ENCODE data around the gene MIDN.

The MIDN gene

DNA sequence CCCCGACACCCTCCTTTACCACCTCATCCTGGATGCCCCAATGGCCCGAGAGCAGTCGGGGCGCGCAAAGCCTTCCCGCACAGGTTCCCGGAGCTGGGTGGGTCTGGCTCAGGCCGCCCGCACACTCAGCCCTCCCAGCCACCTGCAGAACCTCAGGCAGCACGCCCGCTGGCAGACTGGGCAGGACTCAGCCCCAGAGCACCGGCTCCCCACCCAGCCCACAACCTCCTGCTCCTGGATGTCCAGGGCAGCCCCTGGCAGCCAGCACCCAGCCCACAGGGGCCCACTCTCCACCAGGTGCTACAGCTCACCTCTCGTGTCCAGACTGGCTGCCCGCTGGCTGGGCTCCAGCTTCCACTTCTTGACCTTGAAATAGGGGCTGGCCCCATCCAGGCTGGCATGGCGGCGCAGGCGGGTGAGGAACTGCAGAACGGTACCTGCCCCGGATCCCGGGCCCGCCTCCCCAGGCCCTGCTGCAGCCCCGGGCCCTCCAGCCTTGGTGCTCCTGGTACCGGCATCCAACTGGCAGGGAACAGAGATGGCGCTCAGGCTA, 15.2 kb upstream of the MIDN start:
- no peak for DNase-seq (ENCODE audit: low spot score)

DNA sequence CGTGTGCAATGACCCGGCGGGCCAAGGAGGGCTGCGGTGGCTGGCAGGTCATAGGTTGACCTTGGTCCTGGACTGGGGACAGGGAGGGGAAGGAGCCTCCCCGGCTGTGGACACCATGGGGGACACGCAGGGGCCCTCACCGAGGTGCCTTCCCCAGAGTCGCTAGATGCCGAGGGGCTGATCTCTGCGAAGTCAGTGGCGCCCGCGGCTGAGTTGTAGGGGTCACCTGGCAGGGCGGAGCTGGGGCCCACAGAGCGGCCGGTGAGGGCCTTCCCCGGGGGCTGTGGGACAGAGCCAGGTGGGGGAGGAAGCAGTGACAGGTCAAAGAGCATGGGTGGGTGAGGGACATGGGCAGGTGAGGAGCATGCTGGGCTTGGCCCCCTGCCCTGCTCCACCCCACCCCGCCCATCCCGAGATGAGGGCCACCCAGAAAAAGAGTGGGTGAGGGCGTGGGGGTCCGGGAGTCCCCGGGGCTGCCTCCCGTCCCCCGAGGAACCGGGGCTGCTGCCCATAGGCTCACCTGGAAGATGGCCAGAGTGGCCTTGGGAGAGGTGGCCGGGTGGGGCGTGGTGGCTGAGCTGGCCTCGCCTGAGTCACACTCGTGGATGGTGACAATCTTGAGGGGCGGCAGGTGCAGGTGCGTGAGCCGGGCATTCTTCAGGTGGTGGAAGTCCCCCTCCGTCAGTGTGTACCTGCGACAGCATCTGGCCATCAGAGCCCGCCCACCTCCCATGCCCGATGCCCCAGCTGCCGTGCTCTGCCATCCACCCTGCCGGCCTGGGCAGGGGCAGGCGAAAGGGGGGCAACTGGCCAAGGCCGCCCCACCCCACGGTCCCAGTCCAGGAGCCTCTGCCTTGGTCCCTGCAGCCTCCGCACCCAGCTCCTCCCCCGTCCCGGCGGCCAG, 14.1 kb upstream of the MIDN start:
- no peak for DNase-seq (ENCODE audit: low spot score)

DNA sequence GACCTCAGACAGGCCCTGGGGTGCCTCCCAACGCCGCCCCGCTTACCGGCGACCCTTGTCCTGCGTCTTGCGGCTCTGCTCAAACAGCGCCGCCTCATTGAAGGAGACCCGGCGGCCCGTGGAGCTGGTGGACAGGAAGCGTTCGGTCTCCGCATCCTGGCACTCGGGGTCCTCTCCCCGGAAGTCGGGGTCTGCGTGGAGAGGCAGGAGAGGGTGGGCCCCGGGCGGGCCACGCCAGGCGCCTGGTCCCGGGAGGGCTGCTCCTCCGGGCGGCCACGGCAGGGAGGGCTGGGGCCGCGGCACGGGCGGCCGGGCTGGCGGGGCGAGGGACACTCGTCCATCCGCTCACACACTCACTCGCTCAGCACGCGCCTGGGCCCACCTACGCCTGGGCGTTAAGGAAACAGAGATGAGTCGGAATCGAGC, 13.4 kb upstream of the MIDN start:
- DNase-seq (ENCODE audit: low spot score), result no peak

DNA sequence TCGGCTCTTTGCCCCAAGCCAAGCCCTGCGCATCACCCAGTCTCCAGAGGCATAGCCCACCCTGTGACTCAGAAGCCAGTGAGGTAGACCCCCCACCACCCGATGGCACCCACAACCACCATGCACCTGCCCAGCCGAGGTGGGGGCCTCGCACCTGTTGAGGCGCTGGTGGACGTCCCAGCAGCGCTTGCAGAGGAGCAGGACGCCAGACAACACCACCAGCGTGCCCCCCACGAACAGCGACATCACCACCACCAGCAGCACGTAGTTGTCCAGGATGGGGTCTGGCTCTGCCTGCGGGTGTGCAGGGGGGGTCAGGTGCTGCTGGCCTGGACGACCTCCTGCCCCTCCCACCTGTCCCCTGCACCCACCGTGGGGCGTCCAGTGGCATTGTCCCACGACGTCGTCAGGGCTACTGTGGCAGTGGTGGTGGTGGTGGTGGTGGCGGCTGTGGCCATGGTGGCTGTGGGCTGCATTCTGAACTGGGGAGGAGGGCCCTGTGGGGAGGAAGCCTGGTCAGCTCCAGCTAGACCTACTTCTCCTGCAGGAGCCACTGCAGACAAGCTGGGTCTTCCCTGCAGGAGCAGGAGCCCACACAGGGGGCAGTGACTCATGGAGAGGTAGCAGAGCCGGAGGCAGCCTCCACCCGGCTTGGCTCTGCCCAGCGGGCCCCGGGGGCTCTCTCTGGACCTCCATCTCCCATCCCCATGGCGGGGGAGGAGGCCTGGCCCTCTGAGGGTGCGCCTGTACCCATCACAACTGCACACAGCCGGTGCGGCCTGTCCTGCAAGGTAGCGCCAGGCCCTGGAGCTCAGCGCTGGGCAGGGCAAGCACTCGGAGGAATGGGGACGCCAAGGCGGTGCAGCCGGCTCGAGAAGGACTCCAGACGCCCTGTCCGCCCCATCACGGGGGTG, 12.5 kb upstream of the MIDN start:
- no peak for DNase-seq (ENCODE audit: low spot score)

DNA sequence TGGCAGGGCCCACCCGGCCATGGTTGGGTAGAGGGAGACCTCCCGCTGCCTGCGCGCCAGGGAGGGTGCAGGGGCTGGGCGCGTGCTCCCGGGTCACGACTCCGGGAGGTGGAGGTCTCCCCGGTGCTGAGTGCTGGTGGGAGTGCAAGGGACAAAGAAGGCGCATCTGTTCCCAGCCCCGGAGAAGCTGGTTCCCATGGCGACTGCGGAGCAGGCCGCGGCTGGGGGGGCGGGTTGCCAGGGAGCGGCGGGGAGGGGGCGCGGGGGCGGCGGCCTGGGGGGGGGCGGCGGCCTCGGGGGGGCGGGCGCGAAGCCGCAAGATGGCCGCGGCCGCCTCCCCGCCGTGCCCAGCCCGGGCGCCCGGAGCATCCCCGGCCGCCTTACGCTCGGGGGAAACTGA, 11.8 kb upstream of the MIDN start:
- DNase-seq (ENCODE audit: low spot score), result no peak

DNA sequence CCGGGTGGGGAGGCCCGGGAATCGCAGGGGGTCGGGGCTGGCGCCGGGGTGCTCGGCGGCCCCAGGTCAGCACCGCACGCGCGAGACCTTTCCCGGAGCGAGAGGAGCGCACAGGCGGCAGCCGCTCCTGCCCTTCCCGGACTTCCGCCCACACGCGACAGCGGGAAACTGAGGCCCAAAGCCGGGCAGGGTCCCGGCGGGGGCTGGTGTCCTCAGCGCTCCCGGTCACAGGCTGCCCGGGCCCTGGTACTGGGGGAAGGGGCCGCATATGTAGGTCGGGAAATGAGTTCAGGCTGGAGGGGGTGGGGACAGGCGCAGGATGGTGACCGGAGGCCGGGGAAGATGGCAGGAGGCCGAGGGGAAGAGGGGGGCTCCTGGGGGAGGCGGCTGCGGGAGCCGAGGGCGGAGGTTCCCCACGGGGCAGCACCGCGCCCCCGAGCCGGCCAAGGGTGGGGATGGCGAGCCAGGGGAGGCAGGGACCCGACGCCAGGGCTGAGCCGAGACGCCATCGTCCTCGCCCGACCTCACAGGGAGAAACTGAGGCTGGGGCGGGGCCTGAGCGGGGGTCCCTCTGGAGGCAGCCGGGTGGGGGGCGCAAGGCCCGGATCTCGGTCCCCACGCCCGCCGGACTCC, 11.2 kb upstream of the MIDN start:
- peak; percentile 63 for DNase-seq (ENCODE audit: low spot score)

DNA sequence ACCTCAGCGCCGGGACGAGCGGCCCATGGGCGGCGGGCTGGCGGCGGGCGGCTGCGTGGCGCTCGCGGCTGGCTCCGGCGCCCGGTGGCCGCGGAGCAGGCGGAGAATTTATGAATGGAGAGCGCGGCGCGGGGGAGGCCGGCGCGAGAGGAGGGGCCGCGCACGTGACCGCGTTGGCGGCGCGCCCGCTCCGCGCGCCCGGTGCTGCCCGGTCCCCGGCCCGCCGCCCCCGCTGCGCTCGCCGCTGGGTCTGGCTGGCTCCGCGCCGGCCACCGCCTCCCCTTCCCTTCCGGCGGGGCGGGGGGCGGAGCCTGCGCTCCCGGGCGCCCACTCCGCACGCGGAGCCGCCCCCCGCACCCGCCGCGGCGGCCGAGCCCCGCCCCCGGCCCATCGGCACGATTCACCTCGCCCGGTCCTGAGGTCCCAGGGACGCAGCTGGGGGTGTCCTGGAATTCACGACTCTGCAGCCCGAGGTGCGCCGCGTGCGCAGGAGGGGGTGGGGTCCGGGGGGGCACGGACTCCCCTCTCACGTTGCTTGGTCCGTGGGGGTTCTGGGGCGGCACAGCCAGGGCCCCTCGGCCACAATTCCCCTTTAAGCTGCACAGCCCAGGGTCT, 10.5 kb upstream of the MIDN start, which contains the start of gene CBARP:
Gene CBARP (minus strand): TSS at position 252 of the 615 bp plus-strand sequence. CDS start 1,905 bp downstream, outside the sequence.
- DNase-seq (ENCODE audit: low spot score), result peak; percentile 56

DNA sequence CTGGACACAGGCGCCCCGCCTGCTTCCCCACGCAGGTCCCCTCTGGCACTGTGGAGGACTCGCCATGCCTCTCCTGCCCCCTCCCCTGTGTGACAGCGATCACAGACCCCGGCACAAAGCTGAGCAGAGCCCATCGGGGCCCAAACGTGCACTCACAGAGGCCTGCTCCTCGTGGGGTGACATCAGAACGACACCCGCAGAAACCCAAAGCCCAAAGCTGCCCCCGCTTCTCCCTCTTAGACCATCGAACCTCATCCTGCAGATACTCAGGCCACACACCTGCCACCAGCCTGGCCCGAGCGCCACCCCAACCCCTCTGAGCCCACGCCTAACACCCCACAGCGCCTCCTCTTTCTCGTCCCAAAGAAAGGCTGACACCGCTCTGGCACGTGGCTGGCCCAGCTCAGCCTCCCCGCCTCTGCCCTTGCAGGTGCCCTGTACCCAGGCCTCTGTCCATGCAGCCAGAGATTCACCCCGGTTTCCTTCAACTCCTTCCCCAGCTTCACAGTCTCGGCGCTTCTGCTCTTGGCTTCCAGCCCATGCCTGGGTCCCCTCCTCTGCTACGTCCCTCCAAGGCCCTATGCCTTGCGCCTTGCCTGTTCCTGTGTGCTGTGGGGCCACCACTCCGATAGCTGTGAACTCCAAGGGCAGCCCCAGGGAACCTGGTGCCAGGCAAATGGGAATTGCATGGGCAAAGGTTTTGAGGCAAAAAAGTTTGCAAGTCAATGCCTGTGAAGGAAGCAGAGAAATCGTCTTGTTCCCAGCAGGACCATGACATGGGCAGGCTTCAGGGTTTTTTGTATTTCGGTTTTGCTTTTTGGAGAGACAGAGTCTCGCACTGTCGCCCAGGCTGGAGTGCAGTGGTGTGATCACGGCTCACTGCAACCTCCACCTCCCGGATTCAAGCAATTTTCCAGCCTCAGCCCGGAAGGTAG, 9.7 kb upstream of the MIDN start:
- DNase-seq (ENCODE audit: low spot score), result no peak

DNA sequence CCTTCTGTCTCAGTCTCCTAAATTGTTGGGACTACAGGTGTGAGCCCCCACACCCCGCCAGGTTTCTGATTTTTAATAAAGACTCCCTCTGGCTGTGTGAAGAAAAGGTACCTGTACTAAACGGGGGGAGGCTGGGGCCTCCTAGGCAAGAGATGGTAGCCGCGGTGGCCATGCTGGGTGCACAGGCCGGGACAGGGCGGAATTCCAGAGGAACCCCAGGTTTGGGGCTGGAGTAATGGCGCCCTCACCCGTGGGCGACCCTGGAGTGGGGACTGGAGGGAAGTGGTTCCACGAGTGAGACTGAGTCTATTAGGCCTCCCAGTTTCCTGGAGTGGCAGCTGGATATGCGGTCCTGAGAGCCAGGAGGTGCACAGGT, 9.0 kb upstream of the MIDN start:
- no peak for DNase-seq (ENCODE audit: low spot score)

DNA sequence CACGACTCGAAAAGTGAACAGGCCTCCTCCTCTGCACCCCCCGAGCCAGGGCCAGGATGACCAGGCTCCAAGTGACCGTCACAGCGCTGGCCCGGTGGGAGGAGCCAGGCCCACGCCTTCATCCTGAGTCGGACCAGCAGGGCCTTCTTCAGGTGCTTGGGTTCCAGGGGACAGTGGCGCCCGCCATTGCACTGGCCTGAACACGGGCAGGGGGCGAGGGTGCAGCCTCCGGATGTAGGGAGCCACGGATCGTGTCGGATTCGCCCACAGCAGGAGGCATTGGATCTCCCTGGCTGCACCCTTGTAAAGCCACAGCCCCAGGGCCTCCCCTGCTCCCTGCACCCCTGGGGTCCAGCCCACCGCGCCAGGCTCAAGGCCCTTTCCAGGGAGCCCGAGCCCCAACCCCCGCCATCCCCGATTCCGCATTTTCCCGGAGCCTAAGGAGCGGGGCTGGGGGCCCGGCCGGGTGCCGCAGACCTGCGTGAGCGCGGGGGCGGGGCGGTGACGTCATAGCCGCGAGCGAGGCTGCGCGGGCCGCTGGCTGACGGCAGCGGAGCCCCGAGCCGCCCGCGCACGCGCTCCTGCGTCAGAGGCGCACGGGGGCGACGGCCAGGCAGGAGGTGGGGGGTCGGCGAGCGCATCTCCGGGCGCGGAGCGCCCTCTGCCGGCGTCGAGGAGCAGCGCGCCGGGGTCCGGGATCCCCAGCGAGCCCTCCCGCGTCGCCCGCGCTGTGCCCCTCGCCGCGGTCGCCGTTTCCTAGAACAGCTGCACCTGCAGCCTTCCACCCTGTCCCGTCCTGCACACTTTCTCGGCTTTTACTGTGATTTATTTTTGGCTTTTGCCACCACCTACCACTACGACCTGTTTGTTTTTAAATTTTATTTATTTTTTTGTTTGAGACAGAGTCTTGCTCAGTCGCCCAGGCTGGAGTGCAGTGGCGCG, 8.3 kb upstream of the MIDN start:
- DNase-seq (ENCODE audit: low spot score), result peak; percentile 99

DNA sequence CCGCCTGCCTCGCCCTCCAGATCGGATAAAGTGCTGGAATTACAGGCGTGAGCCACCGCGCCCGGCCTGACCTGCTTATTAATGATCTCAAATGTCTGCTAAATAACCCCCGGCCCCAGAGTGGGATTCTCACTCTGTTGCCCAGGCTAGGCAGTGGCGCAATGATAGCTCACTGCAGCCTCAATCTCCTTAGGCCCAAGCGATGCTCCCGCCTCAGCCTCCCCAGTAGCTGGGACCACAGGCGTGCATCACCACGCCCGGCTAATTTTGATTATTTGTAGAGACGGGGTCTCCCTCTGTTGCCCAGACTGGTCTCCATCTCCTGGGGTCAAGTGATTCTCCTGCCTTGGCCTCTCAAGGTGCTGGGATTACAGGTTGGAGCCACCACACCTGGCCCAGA, 7.5 kb upstream of the MIDN start:
- DNase-seq (ENCODE audit: low spot score), result no peak

DNA sequence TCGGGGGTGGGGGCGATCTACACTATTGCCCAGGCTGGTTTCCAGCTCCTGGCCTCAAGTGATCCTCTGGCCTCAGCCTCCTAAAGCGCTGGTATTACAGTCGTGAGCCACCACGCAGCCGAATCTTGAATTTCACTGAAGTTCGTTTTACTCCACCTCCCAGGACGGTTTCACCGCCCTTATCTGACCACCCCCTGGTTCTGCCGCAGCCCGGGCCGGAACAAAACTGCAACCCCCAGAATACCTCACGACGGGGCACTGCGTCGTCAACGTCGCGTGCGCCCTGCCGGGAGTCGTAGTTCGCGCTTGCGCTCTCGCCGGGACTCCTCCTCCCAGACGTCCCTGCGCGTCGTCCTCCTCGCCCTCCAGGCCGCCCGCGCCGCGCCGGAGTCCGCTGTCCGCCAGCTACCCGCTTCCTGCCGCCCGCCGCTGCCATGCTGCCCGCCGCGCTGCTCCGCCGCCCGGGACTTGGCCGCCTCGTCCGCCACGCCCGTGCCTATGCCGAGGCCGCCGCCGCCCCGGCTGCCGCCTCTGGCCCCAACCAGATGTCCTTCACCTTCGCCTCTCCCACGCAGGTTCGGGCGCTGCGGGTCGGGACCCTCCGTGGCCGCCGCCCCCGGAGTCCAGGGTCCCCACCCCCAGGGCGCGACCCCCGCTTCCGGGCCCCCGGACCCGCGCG, 6.8 kb upstream of the MIDN start, which contains the start of gene ATP5F1D:
Gene ATP5F1D (plus strand): TSS at position 335 of the 679 bp plus-strand sequence. CDS start 100 bp downstream, at position 435.
- peak; percentile 99 for DNase-seq (ENCODE audit: low spot score)

DNA sequence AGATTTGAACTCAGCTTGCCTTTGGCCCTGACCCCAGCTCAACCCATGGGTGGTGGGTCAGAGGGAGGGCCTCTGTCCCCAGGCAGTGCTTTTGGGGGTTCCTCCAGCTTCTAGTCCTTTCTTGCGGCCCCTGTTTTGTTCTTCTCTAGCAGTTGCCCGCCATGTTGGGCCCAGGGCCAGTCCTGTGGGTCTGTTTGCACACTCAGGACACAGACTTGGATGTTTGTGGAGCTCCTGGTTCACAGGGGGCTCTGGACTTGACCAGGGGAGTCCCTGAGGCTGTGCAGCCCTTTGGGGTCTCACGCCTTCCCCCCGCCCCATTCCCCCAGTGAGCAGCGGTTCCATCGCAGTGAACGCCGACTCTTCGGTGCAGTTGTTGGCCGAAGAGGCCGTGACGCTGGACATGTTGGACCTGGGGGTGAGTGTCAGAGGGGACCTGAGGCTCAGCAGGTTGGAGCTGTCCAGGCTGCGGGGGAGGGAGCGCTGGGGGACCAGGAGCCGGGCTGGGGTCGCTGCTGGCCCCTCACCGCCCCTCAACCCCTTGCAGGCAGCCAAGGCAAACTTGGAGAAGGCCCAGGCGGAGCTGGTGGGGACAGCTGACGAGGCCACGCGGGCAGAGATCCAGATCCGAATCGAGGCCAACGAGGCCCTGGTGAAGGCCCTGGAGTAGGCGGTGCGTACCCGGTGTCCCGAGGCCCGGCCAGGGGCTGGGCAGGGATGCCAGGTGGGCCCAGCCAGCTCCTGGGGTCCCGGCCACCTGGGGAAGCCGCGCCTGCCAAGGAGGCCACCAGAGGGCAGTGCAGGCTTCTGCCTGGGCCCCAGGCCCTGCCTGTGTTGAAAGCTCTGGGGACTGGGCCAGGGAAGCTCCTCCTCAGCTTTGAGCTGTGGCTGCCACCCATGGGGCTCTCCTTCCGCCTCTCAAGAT, 4.4 kb upstream of the MIDN start:
- DNase-seq (ENCODE audit: low spot score), result peak; percentile 95

DNA sequence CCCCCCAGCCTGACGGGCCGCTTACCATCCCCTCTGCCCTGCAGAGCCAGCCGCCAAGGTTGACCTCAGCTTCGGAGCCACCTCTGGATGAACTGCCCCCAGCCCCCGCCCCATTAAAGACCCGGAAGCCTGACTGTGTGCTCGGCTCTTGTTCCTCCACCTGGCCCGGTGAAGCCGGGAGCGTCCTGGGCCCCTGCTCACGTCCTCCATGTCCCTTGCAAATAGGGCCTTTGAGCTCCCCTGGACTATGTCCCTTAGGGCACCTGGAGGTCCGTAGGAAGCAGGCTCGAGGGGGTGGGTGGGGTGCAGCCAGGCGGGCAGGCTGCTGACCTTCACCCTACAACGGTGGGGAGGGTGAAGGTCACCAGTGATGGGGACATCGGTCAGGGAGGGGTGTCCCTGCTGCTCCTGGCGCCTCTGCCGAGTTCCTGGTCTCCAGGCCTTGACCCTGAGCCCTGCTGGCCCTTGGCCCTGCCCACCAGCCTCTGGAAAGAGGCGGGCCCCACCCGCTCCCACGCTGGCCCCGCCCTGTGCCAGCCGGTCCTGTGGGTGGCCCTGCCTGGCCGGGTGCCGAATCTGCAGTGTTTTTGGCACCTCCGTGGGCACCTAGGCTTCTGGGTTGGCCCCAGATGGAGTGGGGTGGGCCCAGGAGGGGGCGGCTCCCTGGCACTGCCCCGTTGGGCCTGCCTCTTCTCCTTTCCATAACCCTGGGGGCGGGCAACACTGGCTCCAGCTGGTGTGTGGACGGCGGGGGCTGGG, 3.5 kb upstream of the MIDN start:
- no peak for DNase-seq (ENCODE audit: low spot score)

DNA sequence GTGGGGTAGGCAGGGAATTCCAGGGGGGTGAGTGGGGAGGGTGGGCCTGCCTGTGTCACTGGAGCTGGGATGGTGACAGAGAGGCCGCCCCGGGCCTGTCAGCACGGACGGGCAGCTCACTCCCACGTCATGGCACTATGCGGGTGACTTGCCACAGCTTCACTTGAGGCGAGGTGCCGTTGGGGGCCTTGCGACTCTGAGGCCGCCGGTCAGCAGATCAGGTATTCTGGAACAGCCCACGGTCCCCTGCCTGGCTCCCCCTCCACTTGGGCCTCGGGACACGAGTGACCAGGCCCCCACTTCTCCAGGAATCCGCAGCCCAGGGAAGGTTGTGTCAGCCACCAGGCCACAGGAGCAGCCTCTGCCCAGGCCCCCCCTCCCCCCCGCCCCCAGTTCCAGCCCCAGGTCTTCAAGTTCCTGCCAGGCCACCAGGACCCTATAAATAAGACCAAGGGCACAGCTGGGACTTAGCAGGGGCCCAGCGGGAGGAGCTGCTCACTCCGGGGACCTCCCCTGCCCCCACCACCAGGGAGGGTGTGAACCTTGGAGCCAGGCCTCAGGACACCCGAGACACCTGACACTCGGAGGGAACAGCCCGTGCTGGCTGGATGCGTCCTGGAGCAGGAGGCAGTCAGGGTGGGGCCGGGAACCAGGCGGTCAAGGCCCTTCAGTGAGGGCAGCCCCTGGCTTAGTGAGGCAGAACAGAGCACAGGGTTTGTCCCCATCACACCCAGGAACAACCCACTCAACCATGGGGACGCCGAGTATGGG, 2.7 kb upstream of the MIDN start:
- no peak for DNase-seq (ENCODE audit: low spot score)
